Activated CD4-positive, alpha-beta T cell treated with anti-CD3 and anti-CD28 coated beads for 48 hours (primary cell): ENCODE data around the gene PCDHGA12.
"Not testable (repeated sequence)": the region's sequence is repeated elsewhere in the genome, so short reads cannot be mapped to it uniquely, and the experiment has no call there.

Experiments used
- DNase-seq: peaks from one replicate; pipeline ENCODE4 v3.0.0-alpha.2; 2020

Gene PCDHGA12

GRCh38 chr5:141430332-141431113, at the start of gene PCDHGA12:
Gene PCDHGA12 (plus strand): TSS chr5:141430507. CDS start chr5:141430760, 253 bp downstream.
- DNase-seq, result peak; percentile 61

DNA sequence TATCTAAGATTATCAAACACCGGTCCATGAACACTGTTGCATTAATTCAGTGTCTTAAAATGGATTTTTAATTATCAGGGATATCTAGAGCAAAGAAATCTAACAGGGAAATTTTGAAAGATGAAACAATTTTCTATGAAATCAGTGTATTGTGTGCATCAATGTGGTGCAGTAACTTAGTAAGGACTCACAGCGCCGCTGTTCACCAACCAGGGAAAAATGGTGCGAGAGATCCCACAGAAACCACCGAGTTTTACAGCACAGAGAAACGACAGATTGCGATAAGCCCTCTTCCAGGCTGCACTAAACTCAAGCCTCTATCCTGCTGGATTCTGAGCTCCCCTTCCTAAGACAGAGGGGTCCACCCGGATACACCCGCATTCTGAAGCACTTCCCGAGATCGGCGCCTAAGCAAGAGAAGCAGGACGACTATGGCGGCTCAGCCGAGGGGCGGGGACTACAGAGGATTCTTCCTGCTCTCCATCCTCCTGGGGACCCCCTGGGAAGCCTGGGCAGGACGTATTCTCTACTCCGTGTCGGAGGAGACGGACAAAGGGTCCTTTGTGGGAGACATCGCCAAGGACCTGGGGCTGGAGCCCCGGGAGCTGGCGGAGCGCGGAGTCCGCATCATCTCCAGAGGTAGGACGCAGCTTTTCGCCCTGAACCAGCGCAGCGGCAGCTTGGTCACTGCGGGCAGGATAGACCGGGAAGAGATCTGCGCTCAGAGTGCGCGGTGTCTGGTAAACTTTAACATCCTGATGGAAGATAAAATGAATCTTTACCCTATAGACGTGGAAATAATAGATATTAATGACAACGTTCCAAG, 47.6 kb upstream of the PCDHGA12 start, which contains the start of gene PCDHGA7:
Gene PCDHGA7, plus strand, starts transcription at position 274 of the 826 bp plus-strand sequence. Its CDS starts 158 bp downstream, at position 432.
- no peak for DNase-seq

DNA sequence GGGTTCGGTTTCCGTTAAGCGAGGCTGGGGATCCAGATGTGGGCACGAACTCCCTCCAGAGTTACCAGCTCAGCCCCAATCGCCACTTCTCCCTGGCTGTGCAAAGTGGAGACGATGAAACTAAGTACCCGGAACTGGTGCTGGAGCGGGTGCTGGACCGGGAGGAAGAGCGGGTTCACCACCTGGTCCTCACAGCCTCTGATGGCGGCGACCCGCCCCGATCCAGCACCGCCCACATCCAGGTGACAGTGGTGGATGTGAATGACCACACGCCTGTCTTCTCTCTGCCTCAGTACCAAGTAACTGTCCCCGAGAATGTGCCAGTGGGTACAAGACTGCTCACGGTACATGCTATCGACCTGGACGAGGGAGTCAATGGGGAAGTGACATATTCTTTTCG, 47.0 kb upstream of the PCDHGA12 start:
- no peak for DNase-seq

GRCh38 chr5:141384471-141385267, 45.6 kb upstream of the PCDHGA12 start:
- no peak for DNase-seq

- DNase-seq, result peak; percentile 51
Observed at GRCh38 chr5:141387557-141388311, 42.6 kb upstream of the PCDHGA12 start, which contains the start of gene PCDHGB4. Gene PCDHGB4 (plus strand): TSS chr5:141387698. CDS start chr5:141387885, 187 bp downstream.

DNA sequence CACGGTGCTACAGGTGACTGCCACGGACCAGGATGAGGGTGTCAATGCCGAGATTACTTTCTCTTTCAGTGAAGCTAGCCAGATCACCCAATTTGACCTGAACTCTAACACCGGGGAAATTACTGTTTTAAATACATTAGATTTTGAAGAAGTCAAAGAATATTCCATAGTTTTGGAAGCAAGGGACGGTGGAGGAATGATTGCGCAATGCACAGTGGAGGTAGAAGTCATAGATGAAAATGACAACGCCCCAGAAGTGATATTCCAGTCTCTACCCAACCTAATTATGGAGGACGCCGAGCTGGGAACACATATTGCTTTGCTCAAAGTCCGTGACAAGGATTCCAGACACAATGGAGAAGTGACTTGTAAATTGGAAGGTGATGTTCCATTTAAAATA, 41.6 kb upstream of the PCDHGA12 start:
- no peak for DNase-seq

DNA sequence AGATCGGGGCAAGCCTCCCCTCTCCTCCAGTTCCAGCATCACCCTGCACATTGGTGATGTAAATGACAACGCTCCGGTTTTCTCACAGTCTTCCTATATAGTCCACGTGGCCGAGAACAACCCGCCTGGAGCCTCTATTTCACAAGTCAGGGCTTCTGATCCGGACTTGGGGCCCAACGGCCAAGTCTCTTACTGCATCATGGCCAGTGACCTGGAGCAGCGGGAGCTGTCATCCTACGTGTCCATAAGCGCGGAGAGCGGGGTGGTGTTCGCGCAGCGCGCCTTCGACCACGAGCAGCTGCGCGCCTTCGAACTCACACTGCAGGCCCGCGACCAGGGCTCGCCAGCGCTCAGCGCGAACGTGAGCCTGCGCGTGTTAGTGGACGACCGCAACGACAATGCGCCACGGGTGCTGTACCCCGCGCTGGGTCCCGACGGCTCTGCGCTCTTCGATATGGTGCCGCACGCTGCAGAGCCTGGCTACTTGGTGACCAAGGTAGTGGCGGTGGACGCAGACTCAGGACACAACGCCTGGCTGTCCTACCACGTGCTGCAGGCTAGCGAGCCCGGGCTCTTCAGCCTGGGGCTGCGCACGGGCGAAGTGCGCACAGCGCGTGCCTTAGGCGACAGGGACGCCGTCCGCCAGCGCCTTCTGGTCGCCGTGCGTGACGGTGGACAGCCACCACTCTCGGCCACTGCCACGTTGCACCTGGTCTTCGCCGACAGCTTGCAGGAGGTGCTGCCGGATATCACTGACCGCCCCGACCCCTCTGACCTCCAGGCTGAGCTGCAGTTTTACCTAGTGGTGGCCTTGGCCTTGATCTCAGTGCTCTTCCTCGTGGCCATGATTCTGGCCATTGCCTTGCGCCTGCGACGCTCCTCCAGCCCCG, 40.9 kb upstream of the PCDHGA12 start:
- DNase-seq, result no peak

GRCh38 chr5:141392429-141393198, 37.7 kb upstream of the PCDHGA12 start, which contains the start of gene PCDHGA8:
Gene PCDHGA8 (plus strand): TSS chr5:141392633. CDS start chr5:141392814, 181 bp downstream.
- no peak for DNase-seq

- DNase-seq, result no peak
Observed at GRCh38 chr5:141393267-141393666, 37.0 kb upstream of the PCDHGA12 start.

- DNase-seq, result not testable (repeated sequence)
Observed at GRCh38 chr5:141394401-141395187, 35.7 kb upstream of the PCDHGA12 start.

DNA sequence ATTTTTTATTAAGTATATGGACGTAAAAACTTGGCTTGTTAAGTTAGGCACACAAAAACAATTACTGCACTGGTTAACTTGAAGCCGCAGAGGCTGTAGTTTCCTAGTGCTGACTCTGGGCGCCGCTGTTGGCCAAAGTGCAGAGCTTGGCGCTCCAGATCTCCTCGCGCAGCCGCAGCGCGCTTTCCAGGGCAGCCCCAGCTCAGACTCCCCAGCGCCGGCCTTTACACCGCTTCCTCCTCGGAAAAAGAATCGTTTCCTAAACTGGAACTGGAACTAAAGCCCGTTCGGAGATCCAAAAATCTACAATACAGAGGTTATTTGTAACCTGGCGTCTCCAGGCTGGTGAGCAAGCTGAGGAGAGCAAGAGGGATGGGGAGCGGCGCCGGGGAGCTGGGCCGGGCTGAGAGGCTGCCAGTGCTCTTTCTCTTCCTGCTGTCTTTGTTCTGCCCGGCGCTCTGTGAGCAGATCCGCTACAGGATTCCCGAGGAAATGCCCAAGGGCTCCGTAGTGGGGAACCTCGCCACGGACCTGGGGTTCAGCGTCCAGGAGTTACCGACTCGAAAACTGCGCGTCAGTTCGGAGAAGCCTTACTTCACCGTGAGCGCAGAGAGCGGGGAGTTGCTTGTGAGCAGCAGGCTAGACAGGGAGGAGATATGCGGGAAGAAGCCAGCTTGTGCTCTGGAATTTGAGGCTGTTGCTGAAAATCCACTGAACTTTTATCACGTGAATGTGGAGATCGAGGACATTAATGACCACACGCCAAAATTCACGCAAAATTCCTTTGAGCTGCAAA, 32.4 kb upstream of the PCDHGA12 start, which contains the start of gene PCDHGB5:
Gene PCDHGB5, plus strand, starts transcription at position 192 of the 796 bp plus-strand sequence. Its CDS starts 181 bp downstream, at position 373.
- DNase-seq, result peak; percentile 66

GRCh38 chr5:141398608-141399007, 31.7 kb upstream of the PCDHGA12 start:
- DNase-seq, result no peak

- no peak for DNase-seq
Observed at GRCh38 chr5:141399555-141400258, 30.6 kb upstream of the PCDHGA12 start.

DNA sequence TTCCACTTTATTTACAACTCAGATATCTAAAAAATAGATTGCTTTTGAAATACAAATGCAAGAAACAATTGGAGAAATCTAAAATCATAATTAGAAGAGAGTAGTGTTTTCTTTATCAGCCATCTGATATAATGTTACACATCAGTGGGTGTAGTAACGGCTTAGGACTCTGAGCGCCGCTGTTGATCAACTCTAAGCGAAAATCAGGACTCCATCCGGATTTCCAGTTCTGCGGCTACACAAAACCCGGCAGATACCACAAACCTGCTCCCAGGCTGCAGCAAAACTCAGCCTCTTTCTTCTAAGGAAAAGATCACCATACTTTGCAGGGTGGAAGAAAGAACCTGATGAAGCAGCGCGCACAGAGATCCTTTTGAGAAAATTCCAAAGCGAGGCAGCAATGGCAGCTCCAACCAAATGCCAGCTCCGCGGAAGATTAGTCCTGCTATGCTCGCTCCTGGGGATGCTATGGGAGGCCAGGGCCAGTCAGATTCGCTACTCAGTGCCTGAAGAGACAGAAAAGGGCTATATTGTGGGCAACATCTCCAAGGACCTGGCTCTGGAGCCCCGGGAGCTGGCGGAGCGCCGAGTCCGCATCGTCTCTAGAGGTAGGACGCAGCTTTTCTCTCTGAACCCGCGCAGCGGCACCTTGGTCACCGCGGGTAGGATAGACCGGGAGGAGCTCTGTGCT, 27.6 kb upstream of the PCDHGA12 start, which contains the start of gene PCDHGA9:
Gene PCDHGA9, plus strand, starts transcription at position 226 of the 691 bp plus-strand sequence. Its CDS starts 175 bp downstream, at position 401.
- DNase-seq, result no peak

DNA sequence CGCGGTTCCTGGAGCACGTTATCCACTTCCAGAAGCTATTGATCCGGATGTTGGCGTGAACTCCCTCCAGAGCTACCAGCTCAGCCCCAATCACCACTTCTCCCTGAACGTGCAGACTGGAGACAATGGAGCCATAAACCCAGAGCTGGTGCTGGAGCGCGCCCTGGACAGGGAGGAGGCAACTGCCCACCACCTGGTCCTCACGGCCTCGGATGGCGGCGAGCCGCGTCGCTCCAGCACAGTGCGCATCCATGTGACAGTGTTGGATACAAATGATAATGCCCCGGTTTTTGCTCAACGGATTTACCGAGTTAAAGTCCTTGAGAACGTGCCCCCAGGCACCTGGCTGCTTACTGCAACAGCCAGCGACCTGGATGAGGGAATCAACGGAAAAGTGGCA, 26.9 kb upstream of the PCDHGA12 start:
- DNase-seq, result no peak

GRCh38 chr5:141407790-141408505, 22.4 kb upstream of the PCDHGA12 start, which contains the start of gene PCDHGB6:
Gene PCDHGB6 (plus strand): TSS chr5:141408021. CDS start chr5:141408203, 182 bp downstream.
- DNase-seq, result peak; percentile 67
